PC-9 (cell line): ENCODE results near the gene ZBTB45. TPM values are rescaled to one million over a fixed set of nuclear protein-coding genes. Genes with fewer than 3 reads are reported as not detected.

ENCODE experiments used
- BruUV-seq: library from RNA; stranded (reverse); fragments of 400-500 nt; replicated peaks from 2 replicates; lab custom pipeline; 2021; lab: Mats Ljungman, UMichigan
- CTCF ChIA-PET: fragments of 300-600 bp; sonication (Branson Sonifier 250); formaldehyde crosslinking; loops from one replicate; lab custom pipeline; 2022; ENCODE audit warnings: antibody characterized with exemption; lab: Charles Lee
- POLR2A ChIA-PET: fragments of 300-600 bp; sonication (Branson Sonifier 250); formaldehyde crosslinking; loops from one replicate; lab custom pipeline; 2022; ENCODE audit warnings: antibody characterized with exemption; ENCODE audit not compliant: unreplicated experiment; lab: Charles Lee
- DNase-seq, 2 experiments: peaks; one replicate each; pipeline versions ENCODE4 v3.0.0 to v3.0.0-alpha.2; 2015 to 2022; ENCODE audit warnings: mixed read lengths in 1 of 2
- H2AFZ ChIP-seq: fragments of 200-600 bp; sonication (generic); 2 replicates; pipeline ENCODE4 v1.8.1; 2017; ENCODE audit warnings: antibody characterized with exemption
- H3F3A ChIP-seq: fragments of 200-600 bp; sonication (generic); 2 replicates; pipeline ENCODE4 v1.8.1; 2017; ENCODE audit warnings: antibody characterized with exemption, mild to moderate bottlenecking, low read depth; ENCODE audit not compliant: insufficient read depth
- H3K27ac ChIP-seq: fragments of 200-600 bp; sonication (generic); 2 replicates; pipeline ENCODE4 v1.6.1; 2016; ENCODE audit warnings: mixed run types
- H3K27me3 ChIP-seq: fragments of 200-600 bp; sonication (generic); 2 replicates; pipeline ENCODE4 v1.6.1; 2016; ENCODE audit warnings: low read depth, mixed run types; ENCODE audit not compliant: insufficient read depth
- H3K36me3 ChIP-seq: fragments of 200-600 bp; sonication (generic); 2 replicates; pipeline ENCODE4 v1.6.1; 2016; ENCODE audit warnings: low read depth, mixed run types
- H3K4me1 ChIP-seq: fragments of 200-600 bp; sonication (generic); replicated peaks from 2 replicates; pipeline ENCODE4 v1.6.1; 2016; ENCODE audit warnings: mixed run types; ENCODE audit not compliant: insufficient read depth
- H3K4me2 ChIP-seq: fragments of 200-600 bp; sonication (generic); 2 replicates; pipeline ENCODE4 v1.6.1; 2017; ENCODE audit warnings: mixed run types
- H3K4me3 ChIP-seq: fragments of 200-600 bp; sonication (generic); 2 replicates; pipeline ENCODE4 v1.6.1; 2016; ENCODE audit warnings: mixed run types
- H3K79me2 ChIP-seq: fragments of 200-600 bp; sonication (generic); 2 replicates; pipeline ENCODE4 v1.6.1; 2017; ENCODE audit warnings: low read depth, mixed run types
- H3K9me2 ChIP-seq: fragments of 200-600 bp; sonication (generic); 2 replicates; pipeline ENCODE4 v1.8.1; 2017; ENCODE audit warnings: mild to moderate bottlenecking; ENCODE audit not compliant: insufficient read depth
- H3K9me3 ChIP-seq: fragments of 200-600 bp; sonication (generic); 2 replicates; pipeline ENCODE4 v1.8.1; 2016; ENCODE audit warnings: low read depth; ENCODE audit not compliant: insufficient read depth
- H4K20me1 ChIP-seq: fragments of 200-600 bp; sonication (generic); 2 replicates; pipeline ENCODE4 v1.8.1; 2017; ENCODE audit not compliant: insufficient read depth
- CTCF ChIP-seq: fragments of 200-600 bp; sonication (generic); conservative IDR thresholded peaks from 2 replicates; pipeline ENCODE4 v1.6.1; 2017; ENCODE audit warnings: mixed run types, antibody characterized with exemption, mild to moderate bottlenecking, moderate library complexity
- EZH2 ChIP-seq: fragments of 200-600 bp; sonication (generic); IDR thresholded peaks from 2 replicates; pipeline ENCODE4 v1.8.0; 2017; ENCODE audit warnings: antibody characterized with exemption, low read depth
- intact Hi-C: fragments of 100-400 bp; cut with micrococcal nuclease; formaldehyde crosslinking; loops from one replicate; pipeline ENCODE4 v1.10.0; 2022; ENCODE audit not compliant: unreplicated experiment
- total RNA-seq: library from RNA; stranded (reverse); gene quantifications from 2 replicates; pipeline ENCODE4 v1.2.3, GENCODE V29; 2021

ZBTB45 gene
- total RNA-seq, 1 experiment from 2014 or later = 8.1 TPM

- BruUV-seq = no TSS peak
- Histone ChIP-seq H3K79me2 (peaks cover 18% of the 10 kb centered on the region), H4K20me1 (no peaks in the 10 kb centered on the region), H3K9me3 (no peaks in the 10 kb centered on the region), H3K27me3 (no peaks in the 10 kb centered on the region), H3K4me3 (no peak overlapping the region), H3K27ac (no peak overlapping the region), H3K9me2 (no peaks in the 10 kb centered on the region), H3K4me1 (peaks cover 10% of the 10 kb centered on the region), H2AFZ (no peak overlapping the region), H3F3A (peaks cover 14% of the 10 kb centered on the region; the same call in 1 of the 2 replicates), H3K36me3 (no peaks in the 10 kb centered on the region), H3K4me2 (no peak overlapping the region)
- no peak for DNase-seq
- TF ChIP-seq CTCF = no peak
- TF ChIP-seq EZH2 = no peak
- CTCF ChIA-PET = no interaction called here
- intact Hi-C loops = loop anchor here (2.0 kb wide), 1 partner anchor 303 kb away; no protein-coding TSS in a partner anchor
- POLR2A ChIA-PET = no interaction called here
Measured at GRCh38 chr19:58521651-58522050, 2.0 kb upstream of the ZBTB45 start.

- Histone ChIP-seq H3K27ac (peak overlapping the region; percentile 68), H2AFZ (peak overlapping the region; percentile 92), H3K4me1 (peaks cover 10% of the 10 kb centered on the region), H3K4me3 (peak overlapping the region; percentile 83), H3F3A (peaks cover 14% of the 10 kb centered on the region; the same call in 1 of the 2 replicates), H3K9me2 (no peaks in the 10 kb centered on the region), H3K36me3 (no peaks in the 10 kb centered on the region), H3K79me2 (peaks cover 18% of the 10 kb centered on the region), H3K9me3 (no peaks in the 10 kb centered on the region), H4K20me1 (no peaks in the 10 kb centered on the region), H3K27me3 (no peaks in the 10 kb centered on the region), H3K4me2 (peak overlapping the region; percentile 95)
- POLR2A ChIA-PET = interaction anchor here (0.7 to 1.4 kb wide), 3 partner anchors 35 to 157 kb away, joined by 3 to 8 read pairs (median 3); partner anchors contain the start of genes CHMP2A and ZNF497
- no peak for DNase-seq
- intact Hi-C loops = loop anchor here (2.0 kb wide), 1 partner anchor 301 kb away; no protein-coding TSS in a partner anchor
- TSS peak; percentile 86 for BruUV-seq
- CTCF ChIA-PET = interaction anchor here (0.6 to 1.6 kb wide), 2 partner anchors 194 to 1416 kb away, joined by 4 read pairs; partner anchors contain the start of gene ZSCAN22
- TF ChIP-seq CTCF (no peak), EZH2 (no peak)
Measured at GRCh38 chr19:58520257-58520599, 618 bp upstream of the ZBTB45 start.

- H4K20me1 ChIP-seq = no peaks in the 10 kb centered on the region
- H3K9me2 ChIP-seq = no peaks in the 10 kb centered on the region
- H3F3A ChIP-seq = peaks cover 14% of the 10 kb centered on the region; the same call in 1 of the 2 replicates
- DNase-seq = peak in 1 of 2 experiments; percentile 59
- H3K4me3 ChIP-seq = peak overlapping the region; percentile 83
- 0 out of 2 replicates have a peak, but pooled peaks have one; percentile 48 for TF ChIP-seq CTCF
- TF ChIP-seq EZH2 = no peak
- H3K4me2 ChIP-seq = peak overlapping the region; percentile 95
- H3K36me3 ChIP-seq = no peaks in the 10 kb centered on the region
- peak overlapping the region; percentile 92 for H2AFZ ChIP-seq
- intact Hi-C loops = loop anchor here (1.0 to 5.0 kb wide), 6 partner anchors 43 to 1417 kb away; partner anchors contain the start of genes ZNF274, ZNF446, ZNF544 and ZSCAN22
- no peaks in the 10 kb centered on the region for H3K27me3 ChIP-seq
- H3K79me2 ChIP-seq = peaks cover 18% of the 10 kb centered on the region
- H3K4me1 ChIP-seq = peaks cover 10% of the 10 kb centered on the region
- no peaks in the 10 kb centered on the region for H3K9me3 ChIP-seq
- BruUV-seq = no TSS peak
- peak overlapping the region; percentile 68 for H3K27ac ChIP-seq
- ChIA-PET POLR2A (interaction anchor here (0.6 to 1.4 kb wide), 4 partner anchors 110 to 299 kb away, joined by 3 to 9 read pairs (median 6); partner anchors contain the start of genes ZNF497 and ZNF584), CTCF (interaction anchor here (1.0 to 1.6 kb wide), 2 partner anchors 192 to 517 kb away, joined by 3 to 4 read pairs; partner anchors contain the start of gene ZSCAN22)
Measured at GRCh38 chr19:58519087-58519354, 589 bp downstream of the ZBTB45 start.
